NOMO-1 (cell line): ENCODE results near the gene CORO2B.
"Not testable (repeated sequence)": the region's sequence is repeated elsewhere in the genome, so short reads cannot be mapped to it uniquely, and the experiment has no call there.

Source experiments
- DNase-seq, 2 experiments: peaks; one replicate each; lab custom pipeline; 2025; ENCODE audit not compliant: unreplicated experiment in 2 of 2; lab: John Stamatoyannopoulos, UW

Gene CORO2B

DNA sequence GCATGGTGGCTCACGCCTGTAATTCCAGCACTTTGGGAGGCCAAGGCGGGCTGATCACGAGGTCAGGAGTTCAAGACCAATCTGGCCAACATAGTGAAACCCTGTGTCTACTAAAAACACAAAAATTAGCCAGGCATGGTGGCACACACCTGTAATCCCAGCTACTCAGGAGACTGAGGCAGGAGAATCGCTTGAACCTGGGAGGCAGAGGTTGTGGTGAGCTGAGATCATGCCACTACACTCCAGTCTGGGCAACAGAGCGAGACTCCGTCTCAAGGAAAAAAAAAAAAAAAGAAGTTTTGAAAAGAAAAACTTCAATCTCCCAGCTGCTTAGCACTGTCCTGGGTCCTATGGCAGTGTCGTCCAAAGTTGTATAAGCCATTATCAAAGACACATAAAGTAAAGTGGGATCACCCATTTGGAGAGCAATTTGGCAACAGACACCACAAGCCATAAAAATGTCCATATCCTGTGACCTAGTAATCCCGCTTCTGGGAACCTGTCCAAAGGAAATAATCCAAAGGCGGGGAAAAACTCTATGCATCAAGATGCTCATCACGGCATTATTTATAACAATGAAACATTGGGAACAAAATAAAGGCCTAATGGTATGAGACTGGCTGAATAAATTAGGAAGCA lies 26.2 kb downstream of the CORO2B start:
- DNase-seq = not testable (repeated sequence)

DNA sequence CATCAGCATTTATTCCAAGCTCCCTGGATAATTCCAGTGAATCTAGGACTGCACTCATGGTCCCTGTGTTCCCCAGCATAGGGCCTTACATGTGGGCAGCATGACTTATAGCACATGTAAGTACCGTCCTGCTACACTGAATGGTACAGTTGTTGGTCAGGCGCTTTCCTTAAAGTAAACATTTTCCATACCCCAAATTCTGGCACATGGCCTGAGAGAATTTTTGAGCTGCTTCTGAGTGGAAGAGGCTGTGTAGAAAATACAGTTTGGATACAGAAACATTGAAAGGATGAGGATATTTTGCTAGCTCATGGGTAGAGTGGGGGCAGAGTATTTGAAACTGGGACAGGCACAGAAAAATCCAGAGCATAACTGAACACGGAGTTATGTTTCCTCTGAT lies 27.6 kb downstream of the CORO2B start:
- DNase-seq = no peak

DNA sequence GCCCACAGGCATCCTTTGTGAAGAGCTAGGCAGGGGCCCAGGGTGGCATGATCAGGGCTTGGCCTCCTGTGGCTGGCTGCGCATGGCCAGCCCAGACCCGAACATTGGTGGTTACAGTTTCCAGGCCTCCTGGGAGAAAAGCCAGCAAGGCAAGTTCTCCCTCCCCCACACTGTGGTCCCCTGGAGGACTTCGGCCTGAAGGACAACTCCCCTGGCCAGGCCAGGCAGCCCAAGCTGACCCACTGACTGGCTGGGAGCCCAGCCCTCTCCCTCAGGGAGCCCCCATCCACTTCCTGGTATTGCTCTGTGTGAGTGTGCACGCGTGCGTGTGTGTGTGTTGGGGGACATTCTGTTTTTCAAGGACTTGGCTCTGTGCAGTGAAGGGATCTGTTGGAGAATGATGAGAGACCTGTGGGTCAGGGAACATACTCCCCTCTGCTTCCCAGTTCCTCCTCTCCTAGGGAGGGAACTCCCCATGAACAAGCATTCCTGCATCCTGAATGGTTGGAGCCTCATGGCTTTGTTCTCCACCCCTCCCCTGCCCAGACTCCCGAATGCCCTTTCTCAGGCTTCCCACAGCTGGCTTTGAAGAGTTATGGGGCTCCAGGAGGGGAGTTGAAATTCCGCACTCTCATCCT lies 29.5 kb downstream of the CORO2B start:
- no peak for DNase-seq

DNA sequence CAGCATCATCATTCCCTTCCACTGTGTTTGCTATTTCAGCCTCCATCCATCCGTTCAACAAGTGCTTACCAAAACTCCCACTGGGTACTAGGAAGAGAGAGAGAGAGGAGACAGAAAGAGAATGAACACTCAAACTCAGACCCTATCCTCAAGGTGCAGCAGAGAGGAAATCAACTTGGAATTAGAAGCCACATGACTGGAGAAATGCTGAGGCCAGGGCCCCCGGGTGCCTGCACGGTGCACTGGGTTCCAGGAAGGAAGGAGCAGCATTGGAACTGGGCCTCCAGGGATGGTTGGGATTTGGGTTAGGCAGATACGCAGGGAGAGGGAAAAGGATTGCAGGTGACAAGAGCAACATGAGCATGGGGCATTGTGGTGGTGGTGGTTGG lies 30.0 kb downstream of the CORO2B start:
- no peak for DNase-seq

DNA sequence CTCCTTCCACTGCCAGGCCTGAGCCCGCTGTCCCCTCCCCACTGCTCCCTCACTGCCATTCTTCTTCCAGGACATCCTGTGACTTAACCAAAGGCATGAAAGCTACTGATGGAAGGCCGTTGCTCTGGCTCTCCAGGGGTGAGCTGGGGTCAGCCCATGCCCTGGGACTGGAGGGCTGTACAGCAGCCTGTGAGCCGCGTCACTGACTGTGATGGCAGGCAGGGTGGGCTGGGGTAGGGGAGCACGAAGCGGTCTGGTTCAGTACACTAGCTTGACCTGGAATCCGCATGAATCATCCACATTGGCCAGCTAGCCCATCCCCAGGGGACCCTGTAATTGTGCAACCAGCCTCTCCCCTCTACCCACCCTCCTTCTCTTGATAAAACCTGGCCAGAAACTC lies 30.8 kb downstream of the CORO2B start:
- DNase-seq = no peak

DNA sequence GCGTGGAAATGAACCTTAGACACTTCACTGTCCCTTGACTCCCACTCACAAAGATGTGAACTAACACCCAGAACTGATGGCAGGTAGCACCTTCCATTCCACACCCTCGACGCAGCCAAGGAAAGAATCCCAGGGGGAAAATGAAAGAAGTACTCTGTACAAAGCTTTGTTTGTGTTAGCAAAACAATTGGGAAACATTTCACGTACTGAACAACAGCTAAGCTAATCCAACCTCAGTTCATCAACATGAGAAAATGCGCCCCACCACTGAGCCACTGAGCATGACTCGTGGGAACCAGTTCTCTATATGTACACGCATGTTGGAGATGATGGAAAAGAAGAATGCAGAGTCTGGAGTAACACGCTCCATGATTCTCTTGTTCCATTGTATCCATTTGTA lies 32.0 kb downstream of the CORO2B start:
- no peak for DNase-seq

DNA sequence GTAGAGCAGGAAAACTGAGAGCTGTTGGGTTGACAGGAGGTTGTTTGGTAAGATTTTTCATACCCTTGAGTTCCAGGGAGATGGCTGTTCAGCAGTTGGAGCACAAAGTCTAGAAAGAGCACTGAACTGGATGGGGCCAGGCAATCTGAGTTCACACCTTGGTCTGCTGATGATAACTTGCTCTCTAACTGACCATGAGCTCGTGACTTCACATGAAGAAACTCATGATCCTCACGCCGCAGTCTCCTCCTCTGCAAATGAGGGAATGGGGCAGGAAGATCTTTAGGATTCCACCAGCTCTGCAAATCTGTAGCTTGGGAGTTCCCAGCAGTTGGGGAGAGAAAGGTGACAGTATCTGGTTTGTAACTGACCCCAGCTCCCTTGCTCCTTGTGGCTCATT lies 33.7 kb downstream of the CORO2B start:
- DNase-seq = no peak

DNA sequence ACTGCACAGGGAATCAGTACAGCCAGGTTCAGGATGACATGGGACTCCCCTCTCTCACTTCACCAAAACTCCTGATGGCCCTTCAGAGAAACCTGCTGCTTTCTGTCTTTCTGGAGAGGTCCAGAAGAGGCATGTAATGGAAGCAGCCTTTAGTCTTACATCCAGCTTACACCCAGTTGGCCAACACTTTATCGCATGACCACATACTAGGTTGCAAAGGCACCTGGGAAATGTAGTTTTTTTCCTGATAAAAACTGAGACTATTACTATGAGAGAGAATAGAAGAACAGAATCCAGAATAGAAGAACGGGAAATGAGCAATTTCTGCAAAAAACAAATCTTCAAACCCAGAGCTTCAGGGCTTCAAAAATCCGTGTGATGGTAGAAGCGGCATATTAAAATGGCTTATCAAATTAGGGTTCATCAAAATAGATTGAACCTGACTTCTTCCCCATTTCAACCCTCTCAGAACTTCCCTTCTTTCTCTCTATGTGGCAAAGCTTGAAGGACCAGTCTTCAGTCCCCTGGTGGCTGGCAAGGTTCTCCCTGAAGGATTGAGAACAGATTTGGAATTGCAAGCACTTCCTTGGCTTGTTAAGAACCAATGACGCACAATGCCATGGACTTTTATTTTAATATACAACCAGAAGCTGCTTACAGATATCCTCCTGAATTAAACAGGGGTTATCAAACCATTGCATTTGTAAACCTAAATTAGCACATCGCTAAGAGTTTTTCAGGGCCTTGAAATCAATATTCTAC lies 34.4 kb downstream of the CORO2B start:
- peak in 1 of 2 experiments; percentile 39 for DNase-seq

DNA sequence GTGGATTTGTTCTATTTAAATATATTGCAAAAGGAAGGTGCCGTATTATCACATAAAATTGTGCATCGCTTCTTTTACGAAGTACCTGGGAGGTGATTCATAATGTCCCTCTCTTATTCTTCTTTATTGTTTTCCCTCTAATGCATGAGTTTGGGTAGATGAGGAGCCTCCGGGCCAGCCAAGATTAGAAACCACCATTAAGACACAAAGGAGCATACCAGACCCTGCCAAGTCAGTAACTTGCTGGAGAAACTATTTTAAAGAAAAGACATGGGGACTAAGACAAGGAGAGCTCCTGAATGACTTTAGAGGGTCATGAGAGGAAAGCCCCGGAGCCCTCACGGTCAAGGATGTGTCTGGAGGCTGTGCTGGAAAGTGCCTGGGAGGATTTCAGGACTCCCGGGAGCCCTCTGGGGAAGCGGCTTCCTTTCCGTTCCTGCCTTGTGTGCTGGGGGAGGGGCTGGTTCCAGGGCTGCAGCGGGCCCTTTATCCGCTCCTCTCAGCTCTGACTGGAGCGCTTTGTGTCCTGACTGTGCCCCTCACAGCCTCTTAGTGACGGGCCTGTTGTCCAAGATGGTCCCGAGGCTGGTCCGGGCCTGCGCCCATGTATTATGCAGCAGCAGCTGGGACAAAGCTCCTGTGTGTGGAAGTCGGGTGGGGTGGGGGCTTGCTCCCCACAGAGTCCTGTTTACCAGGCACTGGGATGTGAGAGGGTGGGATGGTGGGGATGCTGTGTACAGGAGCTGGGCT lies 35.7 kb downstream of the CORO2B start:
- no peak for DNase-seq

DNA sequence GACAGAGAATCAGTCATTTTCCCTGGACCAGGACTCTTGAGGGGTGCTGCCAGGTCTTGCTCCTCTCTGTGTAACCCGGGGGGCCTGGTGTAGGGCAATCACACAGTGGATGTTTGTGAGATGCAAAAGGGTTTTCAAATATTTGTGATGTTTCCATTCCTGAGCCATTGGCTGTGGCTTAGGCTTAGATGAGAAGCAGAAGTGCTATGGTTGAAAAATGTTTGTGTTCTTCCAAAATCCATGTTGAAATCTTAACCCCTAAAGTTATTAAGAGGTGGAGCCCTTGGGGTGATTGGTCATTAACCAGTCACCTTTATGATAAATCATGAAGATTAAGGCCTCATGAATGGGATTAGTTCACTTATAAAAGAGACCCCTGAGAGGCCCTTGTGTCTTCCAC lies 36.5 kb downstream of the CORO2B start:
- no peak for DNase-seq

DNA sequence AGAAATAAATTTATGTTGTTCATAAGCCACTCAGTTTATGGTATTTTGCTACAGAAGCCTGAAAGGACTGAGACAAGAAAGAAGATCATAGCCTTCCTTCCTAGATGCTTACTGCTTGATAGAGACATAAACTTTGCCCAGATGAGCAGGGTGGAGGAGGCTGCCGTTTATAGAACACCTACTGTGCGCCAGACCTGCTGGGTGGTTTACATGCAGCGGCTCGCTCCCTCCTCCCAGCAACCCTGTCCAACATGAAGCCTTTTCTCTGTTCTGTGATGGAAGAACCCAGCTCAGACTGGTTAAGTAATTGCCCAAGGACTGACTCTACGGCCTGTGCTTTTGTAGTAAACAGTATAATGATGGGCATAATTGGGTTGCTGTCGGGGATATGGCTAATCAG lies 37.0 kb downstream of the CORO2B start:
- DNase-seq = no peak

DNA sequence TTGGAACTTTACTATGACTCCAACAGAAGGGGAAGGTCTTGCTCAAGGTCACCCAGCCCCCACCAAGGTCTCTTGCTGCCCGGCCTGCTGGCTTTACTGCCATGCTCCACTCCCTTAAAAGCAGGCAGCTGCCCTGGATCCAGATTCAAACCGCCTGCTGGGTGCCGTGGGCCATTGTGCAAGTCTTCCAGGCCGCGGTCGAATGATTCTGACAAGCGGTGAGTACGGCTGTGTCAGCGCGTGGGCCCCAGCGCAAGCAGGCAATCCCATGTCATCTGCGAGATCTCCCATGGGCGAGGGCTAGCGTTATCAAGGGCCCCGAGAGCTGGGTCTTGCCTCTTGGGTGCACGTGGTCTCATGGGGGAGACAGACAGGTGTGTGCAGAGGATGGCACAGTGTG lies 37.6 kb downstream of the CORO2B start:
- no peak for DNase-seq

DNA sequence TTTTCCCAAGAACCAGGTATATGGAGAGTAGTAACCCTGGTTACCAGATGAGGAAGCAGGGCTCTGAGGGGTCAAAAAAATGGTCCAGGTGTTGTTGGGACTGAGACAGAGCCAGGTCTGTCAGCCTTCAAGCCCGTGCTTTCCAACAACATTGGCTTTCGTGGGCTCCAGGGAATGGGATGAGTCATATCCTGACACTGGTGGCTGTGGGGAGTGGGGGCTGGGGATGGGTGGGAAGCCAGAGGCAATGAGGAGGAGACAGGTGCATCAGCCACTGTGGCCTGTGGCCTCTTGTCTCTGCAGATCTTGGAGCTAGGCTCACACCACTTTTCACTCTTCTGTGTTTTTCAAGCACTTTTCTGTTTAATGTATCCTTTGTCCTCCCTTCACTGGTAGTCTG lies 38.2 kb downstream of the CORO2B start:
- DNase-seq = no peak

DNA sequence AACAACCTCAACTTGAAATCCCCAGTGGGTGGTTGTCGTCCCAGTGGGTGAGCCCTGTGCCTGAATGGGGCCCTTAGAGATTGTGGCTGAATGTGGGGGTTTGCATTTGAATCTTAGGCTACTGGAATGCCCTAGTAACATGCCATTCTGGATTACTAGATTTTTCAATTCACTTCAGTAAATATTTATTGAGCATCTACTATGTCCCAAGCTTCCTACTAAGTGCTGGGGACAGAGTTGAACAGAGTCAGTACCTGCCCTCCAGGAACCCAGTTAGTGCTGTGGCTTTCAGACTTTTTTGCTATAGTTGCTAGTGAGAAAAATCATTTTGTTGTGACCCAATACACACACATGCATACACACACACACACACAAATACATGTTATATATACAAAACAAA lies 39.0 kb downstream of the CORO2B start:
- DNase-seq = no peak

DNA sequence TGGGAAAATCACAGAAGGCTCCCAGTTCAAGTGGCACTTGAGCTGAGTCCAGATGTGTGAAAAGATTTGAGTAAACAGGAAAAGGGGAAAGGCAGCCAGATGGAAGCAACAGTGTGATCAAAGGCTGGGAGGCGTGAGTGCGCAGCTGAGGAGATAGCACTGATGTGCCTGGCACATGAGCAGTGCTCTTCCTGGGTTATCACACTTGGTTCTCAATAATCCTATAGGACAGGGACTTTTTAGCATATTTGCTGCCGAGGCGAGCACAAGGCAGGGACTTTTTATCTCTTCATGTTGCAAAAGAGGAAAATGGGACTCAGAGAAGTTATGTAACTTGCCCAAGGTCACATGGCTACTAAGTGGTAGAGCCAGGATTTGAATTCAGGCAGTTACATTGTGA lies 39.6 kb downstream of the CORO2B start:
- DNase-seq = peak in 1 of 2 experiments; percentile 18

DNA sequence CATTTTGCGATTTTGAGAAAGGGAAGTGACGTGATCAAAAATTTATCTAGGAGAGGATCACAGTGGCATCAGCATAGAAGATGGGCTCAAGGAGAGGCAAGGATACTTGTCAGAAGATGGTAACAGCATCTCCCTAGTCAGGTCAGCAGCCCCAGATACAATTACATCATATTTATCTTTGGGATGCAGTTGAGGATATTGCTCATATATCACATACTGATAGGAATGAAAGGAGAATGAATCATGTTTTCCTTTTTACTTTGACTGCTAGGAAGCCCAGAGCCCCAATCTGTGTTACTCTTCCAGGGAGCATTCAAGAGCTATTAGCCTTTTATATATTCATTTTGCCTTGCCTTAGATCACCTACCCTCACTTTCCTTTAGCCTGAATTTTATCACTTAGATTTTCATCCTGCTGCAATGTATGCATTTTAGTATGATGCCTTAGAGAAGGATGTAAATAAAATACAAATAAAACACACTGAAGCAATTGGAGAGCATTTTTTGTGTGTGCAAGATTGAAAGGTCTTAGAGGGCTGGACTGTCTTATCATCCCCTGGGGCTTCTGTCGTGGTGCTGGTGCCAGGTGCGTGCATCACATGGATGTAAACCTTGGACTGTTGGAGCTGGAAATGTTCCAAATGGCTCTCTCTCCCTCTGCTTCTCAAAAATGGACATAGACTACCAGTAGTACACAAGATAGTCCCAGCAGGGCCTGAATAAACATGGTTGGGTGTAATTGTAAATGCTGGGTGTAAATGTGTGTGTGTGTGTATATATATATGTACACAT lies 40.3 kb downstream of the CORO2B start:
- no peak for DNase-seq

DNA sequence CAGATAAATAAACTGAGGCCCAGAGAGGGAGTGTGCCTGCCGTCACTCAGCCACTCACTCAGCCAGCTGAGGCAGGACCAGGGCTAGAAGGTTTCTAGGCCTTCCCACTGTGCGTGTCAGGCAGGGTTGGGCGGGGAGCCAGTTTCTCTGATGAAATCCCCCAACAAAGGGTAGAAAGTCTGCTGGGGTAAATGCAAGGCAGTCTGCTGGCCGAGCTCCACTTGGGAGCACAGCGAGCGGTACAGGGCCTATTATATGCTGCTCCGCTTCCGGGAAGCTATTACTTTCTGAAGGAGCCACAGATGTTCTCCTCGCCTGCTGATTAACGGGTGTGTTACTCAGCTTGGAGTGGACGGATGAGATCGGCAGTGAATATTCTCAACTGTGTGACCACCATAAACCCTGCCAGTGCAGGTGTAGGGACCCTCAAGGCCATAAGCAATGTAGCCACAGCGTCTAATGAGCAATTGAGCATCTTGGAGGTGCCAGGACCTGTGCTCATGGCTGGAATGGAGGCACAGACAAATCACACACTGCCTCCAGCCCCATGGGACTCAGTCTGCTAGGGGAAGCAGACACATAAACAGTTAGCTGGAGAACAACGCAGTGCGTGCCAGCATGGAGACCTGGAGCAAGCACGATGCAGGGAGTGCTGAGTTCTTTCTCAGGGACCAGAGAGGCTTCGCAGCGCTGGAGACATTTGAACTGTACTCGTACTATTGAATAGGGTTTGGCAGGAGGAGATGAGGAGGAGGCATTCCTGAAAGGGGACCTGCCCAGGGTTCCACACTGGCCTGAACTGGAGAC lies 42.1 kb downstream of the CORO2B start:
- DNase-seq = no peak

DNA sequence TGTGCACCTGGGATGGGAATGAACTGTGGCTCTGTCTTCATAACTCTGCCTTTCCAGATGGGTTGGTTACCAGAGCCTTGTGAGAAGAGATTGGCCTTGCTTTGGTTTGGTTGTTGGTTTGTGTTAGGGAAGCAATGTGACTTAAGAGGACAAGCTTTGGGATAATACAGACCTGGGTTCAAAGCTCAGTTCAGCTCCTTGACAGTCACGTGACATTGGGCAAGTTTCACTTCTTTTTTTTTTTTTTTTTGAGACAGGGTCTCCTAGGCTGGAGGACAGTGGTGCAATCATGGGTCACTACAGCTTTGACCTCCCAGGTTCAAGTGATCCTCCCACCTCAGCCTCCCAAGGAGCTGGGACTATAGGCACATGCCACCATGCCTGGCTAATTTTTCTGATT lies 42.7 kb downstream of the CORO2B start:
- DNase-seq = no peak

DNA sequence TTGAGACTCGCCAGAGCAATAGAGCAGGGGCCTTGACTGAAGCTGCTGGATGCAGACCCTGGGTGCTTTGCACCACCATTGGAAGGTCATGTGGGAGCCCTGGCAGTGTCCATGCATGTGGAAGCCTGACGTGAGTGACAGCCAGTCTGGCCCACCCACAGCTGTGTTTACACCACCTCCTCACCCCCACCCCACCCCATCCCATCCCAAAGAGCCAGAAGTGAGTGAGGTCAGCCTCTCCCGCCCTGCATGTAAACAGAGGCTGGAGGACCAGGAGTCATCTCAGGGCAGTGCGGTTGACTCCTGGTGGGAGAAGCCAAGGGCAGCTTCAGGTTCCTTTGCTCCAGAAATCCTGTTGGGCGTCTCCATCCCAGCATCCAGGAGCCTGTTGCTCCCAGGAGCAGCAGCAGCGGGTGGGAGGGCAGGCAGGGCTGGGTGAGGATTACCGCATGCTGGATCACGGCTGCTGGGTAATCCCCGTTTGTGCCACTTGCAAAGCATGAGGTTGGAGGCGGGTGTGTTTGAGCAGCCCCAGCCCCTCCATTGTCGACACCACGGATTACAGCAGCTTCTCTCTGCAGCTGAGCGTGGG lies 44.6 kb downstream of the CORO2B start:
- DNase-seq = no peak
